Lower leg skin (tissue), 4 donors: Measurements from ENCODE around the gene TTC7B. TPM values are rescaled to one million over a fixed set of nuclear protein-coding genes. Genes with fewer than 3 reads are reported as not detected.

Experiments used
- DNase-seq, 2 donors: peaks; one replicate each; pipeline ENCODE4 v3.0.0-alpha.2; 2019; ENCODE audit warnings: low spot score in 2 of 2
- H3K4me3 ChIP-seq: fragments of 200-600 bp; sonication (generic); 2 replicates; pipeline ENCODE4 v1.5.1; 2017; ENCODE audit warnings: mild to moderate bottlenecking, low read depth; ENCODE audit not compliant: poor library complexity, severe bottlenecking
- POLR2A ChIP-seq, 2 donors: fragments of 450-650 bp; IDR thresholded peaks; one replicate each; pipeline ENCODE4 v1.6.1; 2016 to 2017; ENCODE audit warnings: antibody characterized with exemption in 2 of 2, mild to moderate bottlenecking in 1 of 2, moderate library complexity in 1 of 2
- WGBS, 2 donors: methylation state at CpG; one replicate each; pipeline ENCODE4 v1.1.5; 2018; 5-methylcytosine and 5-hydroxymethylcytosine counted together
- intact Hi-C: fragments of 100-400 bp; cut with DNase I; formaldehyde crosslinking; loops from one replicate; pipeline ENCODE4 v1.15.0; 2023; ENCODE audit warnings: low total_unique reads
- total RNA-seq, 4 donors: library from RNA; depleted of rRNA; stranded (reverse); fragments of >200 nt; gene quantifications; one replicate each; pipeline ENCODE4 v1.1.0, GENCODE V29; 2016
- TF ChIP-seq, protein P1 (sequence below), 3 donors: fragments of 450-650 bp; IDR thresholded peaks; one replicate each; pipeline ENCODE4 v1.5.1; 2016; ENCODE audit warnings: antibody characterized with exemption in 3 of 3, mild to moderate bottlenecking in 3 of 3, moderate library complexity in 2 of 3

Gene TTC7B
- total RNA-seq, 4 donors from 2014 or later = 10.3 to 28.7 (median 20.2) TPM

DNA sequence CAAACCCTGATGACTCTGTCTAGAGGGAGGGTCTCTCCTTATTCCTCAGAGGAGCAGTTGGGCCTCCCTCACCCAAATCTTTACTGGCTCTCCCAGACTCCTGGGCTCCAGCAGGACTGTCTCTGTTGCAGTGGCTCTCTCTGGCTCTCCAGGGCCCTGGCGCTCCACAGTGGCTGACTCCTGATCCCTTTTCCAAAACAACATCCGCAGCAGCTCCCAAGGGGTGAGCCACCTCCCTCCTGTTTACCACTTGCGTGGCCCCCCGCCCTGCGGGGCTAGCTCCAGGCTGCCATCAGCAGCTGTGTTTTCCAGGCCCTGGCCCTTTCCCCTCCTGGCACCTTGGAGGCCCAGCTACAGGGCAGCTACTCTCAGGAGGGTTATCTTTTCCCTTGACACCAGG lies 295.9 kb downstream of the TTC7B start:
- TF ChIP-seq POLR2A (IDR thresholded peaks at IDR 0.05) = no peak
- TF ChIP-seq, protein P1, sequence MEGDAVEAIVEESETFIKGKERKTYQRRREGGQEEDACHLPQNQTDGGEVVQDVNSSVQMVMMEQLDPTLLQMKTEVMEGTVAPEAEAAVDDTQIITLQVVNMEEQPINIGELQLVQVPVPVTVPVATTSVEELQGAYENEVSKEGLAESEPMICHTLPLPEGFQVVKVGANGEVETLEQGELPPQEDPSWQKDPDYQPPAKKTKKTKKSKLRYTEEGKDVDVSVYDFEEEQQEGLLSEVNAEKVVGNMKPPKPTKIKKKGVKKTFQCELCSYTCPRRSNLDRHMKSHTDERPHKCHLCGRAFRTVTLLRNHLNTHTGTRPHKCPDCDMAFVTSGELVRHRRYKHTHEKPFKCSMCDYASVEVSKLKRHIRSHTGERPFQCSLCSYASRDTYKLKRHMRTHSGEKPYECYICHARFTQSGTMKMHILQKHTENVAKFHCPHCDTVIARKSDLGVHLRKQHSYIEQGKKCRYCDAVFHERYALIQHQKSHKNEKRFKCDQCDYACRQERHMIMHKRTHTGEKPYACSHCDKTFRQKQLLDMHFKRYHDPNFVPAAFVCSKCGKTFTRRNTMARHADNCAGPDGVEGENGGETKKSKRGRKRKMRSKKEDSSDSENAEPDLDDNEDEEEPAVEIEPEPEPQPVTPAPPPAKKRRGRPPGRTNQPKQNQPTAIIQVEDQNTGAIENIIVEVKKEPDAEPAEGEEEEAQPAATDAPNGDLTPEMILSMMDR (IDR thresholded peaks at IDR 0.05) = no peak
- intact Hi-C loops = no loop called here
- no peak for DNase-seq
- H3K4me3 ChIP-seq = no peak overlapping the region
- WGBS, 2 donors = 65 to 66% methylated on average over 5 of the region's 5 CpGs

DNA sequence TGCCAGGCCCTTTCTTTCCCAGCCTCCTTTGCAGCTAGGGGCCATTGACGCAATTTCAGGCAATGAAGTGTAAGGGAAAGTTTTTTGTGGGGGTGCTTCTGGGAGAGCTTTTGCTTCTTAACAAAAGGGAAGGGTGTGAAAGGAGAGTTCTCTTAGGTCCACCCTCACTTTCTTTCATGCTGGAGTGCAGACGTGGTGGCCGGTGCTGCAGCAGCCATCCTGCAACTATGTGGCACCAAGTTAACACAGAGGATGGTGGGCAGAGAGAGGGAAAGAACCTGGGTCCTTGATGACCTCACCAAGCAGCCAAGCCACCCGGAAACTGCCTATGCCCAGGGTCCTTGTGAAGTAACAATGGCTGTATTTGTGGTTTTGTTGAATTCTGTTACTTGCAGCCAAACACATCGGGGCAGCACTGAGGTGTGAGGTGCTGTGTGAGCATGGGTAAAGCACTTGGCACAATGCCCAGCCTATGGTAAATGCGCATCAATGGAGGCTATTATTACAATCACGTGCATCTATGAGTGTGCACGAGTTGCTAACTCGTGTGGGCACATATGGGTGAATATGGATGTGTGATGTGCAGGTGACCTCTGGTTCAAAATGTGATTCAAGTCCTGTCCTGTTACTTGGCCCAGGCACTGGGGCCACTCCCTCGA lies 296.8 kb downstream of the TTC7B start:
- intact Hi-C loops = no loop called here
- WGBS, 2 donors = 86 to 93% methylated on average over 10 of the region's 10 CpGs

DNA sequence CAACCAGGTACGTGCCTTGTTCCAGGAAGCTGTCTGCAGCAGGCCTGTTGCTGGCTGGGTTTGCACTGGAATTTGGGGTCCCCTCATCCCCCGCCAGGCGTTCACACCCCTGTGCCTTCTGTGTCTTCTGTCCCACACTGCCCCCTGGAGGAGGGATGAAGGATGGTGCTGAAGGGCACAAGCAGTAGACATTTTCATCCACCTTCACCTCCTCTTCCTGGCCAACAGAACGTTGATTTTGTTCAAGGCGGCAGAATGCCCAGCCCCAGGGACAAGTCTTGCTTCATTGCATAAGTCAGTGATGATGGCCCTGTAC lies 297.3 kb downstream of the TTC7B start:
- intact Hi-C loops = no loop called here
- no peak for DNase-seq
- TF ChIP-seq, protein P1 (IDR thresholded peaks at IDR 0.05) = no peak
- TF ChIP-seq POLR2A (IDR thresholded peaks at IDR 0.05) = no peak
- WGBS, 2 donors = 83% methylated on average over 5 of the region's 5 CpGs
- no peak overlapping the region for H3K4me3 ChIP-seq

More for the DNA sequence above, 296.8 kb downstream of the TTC7B start:
- no peak overlapping the region for H3K4me3 ChIP-seq
- no peak for DNase-seq
- no peak for TF ChIP-seq POLR2A (IDR thresholded peaks at IDR 0.05)
- TF ChIP-seq, protein P1 (IDR thresholded peaks at IDR 0.05) = no peak

DNA sequence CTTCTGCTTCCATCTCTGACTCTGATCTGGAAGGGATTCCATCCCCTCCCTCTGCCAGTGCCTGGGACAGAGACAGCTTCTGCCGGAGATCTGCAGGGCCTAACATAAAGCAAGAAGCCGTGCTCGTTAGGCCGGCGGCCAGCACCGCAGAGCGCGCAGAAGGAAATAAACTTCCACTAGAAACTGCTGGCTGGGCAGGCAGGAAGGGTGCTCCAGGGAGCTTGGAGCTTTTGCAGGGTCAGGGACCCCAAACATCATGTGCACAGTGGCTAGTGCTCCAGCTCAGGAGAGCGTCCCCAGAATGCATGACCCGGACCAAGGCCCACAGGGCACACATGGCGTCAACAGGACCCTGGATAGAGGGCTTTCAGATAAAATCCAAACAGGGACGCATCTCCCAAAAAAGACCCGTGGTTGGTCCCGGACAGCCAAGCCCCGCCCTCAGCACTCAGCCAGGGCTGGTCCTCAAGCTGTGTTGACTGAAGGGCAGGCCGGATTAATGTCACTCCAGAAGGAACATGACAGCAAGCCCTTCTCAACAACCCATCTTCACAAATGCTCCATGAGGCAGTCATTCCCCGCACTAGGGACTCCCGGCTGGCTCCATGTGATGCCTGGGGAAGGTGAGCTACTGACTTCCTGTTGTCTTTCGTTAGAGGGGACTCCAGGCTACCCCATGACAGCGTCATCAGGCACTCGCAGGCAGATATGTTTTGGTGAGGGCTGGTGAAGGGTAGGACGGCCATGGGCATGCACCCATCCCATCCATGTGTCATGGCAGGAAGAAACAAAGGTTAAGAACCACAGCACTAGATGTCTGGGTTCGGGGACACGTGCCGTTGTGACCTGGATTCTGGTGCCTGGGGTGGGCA lies 297.9 kb downstream of the TTC7B start:
- intact Hi-C loops = no loop called here
- 68 to 69% methylated on average over 22 to 25 of the region's 25 CpGs for WGBS, 2 donors
- TF ChIP-seq POLR2A (IDR thresholded peaks at IDR 0.05) = no peak
- TF ChIP-seq, protein P1 (IDR thresholded peaks at IDR 0.05) = no peak
- H3K4me3 ChIP-seq = no peak overlapping the region
- no peak for DNase-seq

DNA sequence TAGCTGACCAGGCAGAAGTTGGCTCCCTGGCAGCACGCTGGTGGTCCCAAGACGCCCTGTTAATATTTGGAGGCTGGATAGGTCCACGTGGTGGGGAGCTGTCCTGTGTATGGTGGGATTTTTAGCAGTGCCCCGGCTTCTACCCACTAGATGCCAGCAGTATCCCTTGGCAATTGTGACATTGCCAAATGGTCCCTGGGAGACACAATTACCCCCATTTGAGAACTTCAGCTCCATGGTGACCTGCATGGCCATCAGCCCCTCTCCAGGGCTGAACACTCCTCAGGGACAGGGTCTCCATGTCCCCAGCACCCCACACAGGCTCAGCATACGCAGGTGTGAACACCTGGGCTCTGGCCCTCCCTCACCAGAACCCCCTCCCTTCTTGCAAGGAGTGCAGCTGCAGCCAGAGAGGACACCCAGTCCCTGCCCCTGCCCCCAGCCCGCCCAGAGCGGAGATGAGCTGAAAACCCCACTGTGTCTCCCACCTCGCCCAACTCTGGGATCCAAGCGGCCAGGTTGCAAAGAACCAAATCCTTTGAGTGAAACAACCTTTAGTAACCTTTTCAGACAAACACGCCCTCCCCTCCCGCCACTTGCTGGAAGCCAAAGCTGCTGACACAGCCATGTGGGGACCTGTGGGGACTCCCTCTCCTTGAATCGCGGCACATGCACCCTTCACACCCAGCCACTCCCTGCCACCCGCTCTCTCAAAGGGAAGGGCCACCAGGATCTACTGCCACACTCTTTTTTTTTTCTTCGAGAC lies 299.0 kb downstream of the TTC7B start:
- no peak for DNase-seq
- no peak for TF ChIP-seq POLR2A (IDR thresholded peaks at IDR 0.05)
- TF ChIP-seq, protein P1 (IDR thresholded peaks at IDR 0.05) = no peak
- no peak overlapping the region for H3K4me3 ChIP-seq
- 64 to 68% methylated on average over 15 of the region's 15 CpGs for WGBS, 2 donors
- intact Hi-C loops = no loop called here
